K562 (cell line): ENCODE measurements around the gene ANXA2. TPM values are rescaled to one million over a fixed set of nuclear protein-coding genes. Genes with fewer than 3 reads are reported as not detected.

Source experiments
- CBFA2T2 ChIP-seq: fragments of 450-650 bp; conservative IDR thresholded peaks from 2 replicates; pipeline ENCODE4 v1.6.1; 2017; ENCODE audit warnings: mild to moderate bottlenecking
- GATA2 ChIP-seq: sonication (generic); formaldehyde crosslinking; IDR thresholded peaks from 2 replicates; pipeline ENCODE4 v1.4.0; 2020; ENCODE audit warnings: mild to moderate bottlenecking, missing genetic modification reagents
- HBP1 ChIP-seq: fragments of 450-650 bp; formaldehyde crosslinking; IDR thresholded peaks from 2 replicates; pipeline ENCODE4 v1.4.0; 2022; ENCODE audit warnings: missing genetic modification characterization
- HOXB6 ChIP-seq: fragments of 250-450 bp; sonication (Bioruptor Pico); IDR thresholded peaks from 2 replicates; pipeline ENCODE4 v1.5.1; 2022; ENCODE audit warnings: mild to moderate bottlenecking, borderline replicate concordance
- KAT2B ChIP-seq: IDR thresholded peaks from one replicate; pipeline ENCODE4 v1.6.1; 2012; ENCODE audit warnings: low read depth, mild to moderate bottlenecking, control low read depth, inconsistent platforms, low read length, moderate library complexity
- MCM5 ChIP-seq: fragments of 450-650 bp; IDR thresholded peaks from 2 replicates; pipeline ENCODE4 v1.6.1; 2016; ENCODE audit warnings: low read depth
- MYC ChIP-seq, 2 experiments: fragments of 250-450 bp in 1 of 2; sonication (Bioruptor Pico) in 1 of 2; IDR thresholded peaks; 2 replicates each; pipeline versions ENCODE4 v1.5.1 to v1.6.1; 2012 to 2021; ENCODE audit warnings: low read depth in 2 of 2, borderline replicate concordance in 1 of 2, improper control_type of control experiment in 1 of 2, low read length in 1 of 2, mild to moderate bottlenecking in 1 of 2, moderate library complexity in 1 of 2
- NKRF ChIP-seq: fragments of 450-650 bp; IDR thresholded peaks from 2 replicates; pipeline ENCODE4 v1.6.1; 2016; ENCODE audit warnings: borderline replicate concordance
- NONO ChIP-seq, 2 experiments: fragments of 200-400 bp in 1 of 2; fragments of 450-650 bp in 1 of 2; formaldehyde crosslinking in 1 of 2; IDR thresholded peaks; 2 replicates each; pipeline ENCODE4 v1.6.1; 2017; ENCODE audit warnings: low read depth in 2 of 2, mild to moderate bottlenecking in 2 of 2, moderate library complexity in 2 of 2, low read length in 1 of 2
- PCBP1 ChIP-seq: fragments of 200-400 bp; formaldehyde crosslinking; IDR thresholded peaks from 2 replicates; pipeline ENCODE4 v1.6.1; 2018; ENCODE audit warnings: mild to moderate bottlenecking, low read depth, low read length; ENCODE audit not compliant: poor library complexity, severe bottlenecking
- POLR2H ChIP-seq: IDR thresholded peaks from 2 replicates; pipeline ENCODE4 v1.6.1; 2016; ENCODE audit warnings: missing genetic modification characterization, low read depth, mild to moderate bottlenecking, control low read depth, missing compliant biosample characterization, moderate library complexity
- RBM17 ChIP-seq: fragments of 200-400 bp; formaldehyde crosslinking; IDR thresholded peaks from 2 replicates; pipeline ENCODE4 v1.6.1; 2017; ENCODE audit warnings: low read depth, mild to moderate bottlenecking, low read length, borderline replicate concordance
- RUNX1 ChIP-seq: sonication (generic); IDR thresholded peaks from 2 replicates; pipeline ENCODE4 v1.6.1; 2016; ENCODE audit warnings: antibody characterized with exemption, low read depth
- STAT5B ChIP-seq: fragments of 250-450 bp; sonication (Bioruptor Pico); IDR thresholded peaks from 2 replicates; pipeline ENCODE4 v1.8.0; 2021; ENCODE audit warnings: mild to moderate bottlenecking, inconsistent platforms
- TBP ChIP-seq: optimal IDR thresholded peaks from 2 replicates; pipeline ENCODE3; 2011; ENCODE audit warnings: low read depth, low read length, improper control_type of control experiment
- TCF7 ChIP-seq: sonication (generic); IDR thresholded peaks from 2 replicates; pipeline ENCODE4 v1.6.1; 2016; ENCODE audit warnings: antibody characterized with exemption, borderline replicate concordance
- THRB ChIP-seq: fragments of 450-650 bp; formaldehyde crosslinking; conservative IDR thresholded peaks from 2 replicates; pipeline ENCODE4 v1.4.0; 2022; ENCODE audit warnings: mild to moderate bottlenecking, missing genetic modification characterization
- TRIM28 ChIP-seq: fragments of 450-650 bp; IDR thresholded peaks from 2 replicates; pipeline ENCODE4 v1.6.1; 2017
- ZBED1 ChIP-seq: IDR thresholded peaks from 2 replicates; pipeline ENCODE4 v1.6.1; 2014
- ZBTB8A ChIP-seq: fragments of 450-650 bp; IDR thresholded peaks from 2 replicates; pipeline ENCODE4 v1.6.1; 2018; ENCODE audit warnings: mild to moderate bottlenecking, moderate library complexity; ENCODE audit not compliant: partially characterized antibody
- ZC3H8 ChIP-seq: fragments of 450-650 bp; IDR thresholded peaks from 2 replicates; pipeline ENCODE4 v1.6.1; 2017
- ZFP30 ChIP-seq: fragments of 250-450 bp; sonication (Bioruptor Pico); IDR thresholded peaks from 2 replicates; pipeline ENCODE4 v1.8.0; 2022; ENCODE audit warnings: moderate library complexity, mild to moderate bottlenecking, inconsistent platforms, borderline replicate concordance
- ZNF143 ChIP-seq: sonication (generic); formaldehyde crosslinking; IDR thresholded peaks from 2 replicates; pipeline ENCODE4 v1.9.0; 2022; ENCODE audit warnings: mild to moderate bottlenecking, missing genetic modification reagents
- ZNF395 ChIP-seq: fragments of 200-800 bp; sonication (Bioruptor generic); IDR thresholded peaks from 2 replicates; pipeline ENCODE4 v1.6.1; 2017; ENCODE audit warnings: missing genetic modification characterization, missing compliant biosample characterization
- ZNF766 ChIP-seq: fragments of 200-800 bp; sonication (Bioruptor generic); conservative IDR thresholded peaks from 2 replicates; pipeline ENCODE4 v1.6.1; 2016; ENCODE audit warnings: missing genetic modification characterization, missing compliant biosample characterization
- polyA plus RNA-seq, 8 experiments: library from polyadenylated mRNA; depleted of rRNA in 4 of 8; stranded (reverse) in 5 of 8; unstranded in 3 of 8; fragments of >200 nt; fragmentation: Nextera tagmentation in 2 of 8; fragmentation: Illumina TruSeq in 1 of 8; extraction: Ambion mirVana in 2 of 8; extraction: Trizol in 1 of 8; gene quantifications; 2 replicates each; pipeline versions ENCODE4 v1.2.1 to v1.2.3, GENCODE V29; 2011 to 2014; ENCODE audit warnings: inconsistent platforms in 1 of 8, missing spikeins in 1 of 8
- total RNA-seq, 7 experiments: library from RNA; depleted of rRNA in 6 of 7; stranded (reverse); fragments of >200 nt in 6 of 7; fragmentation: Illumina TruSeq in 2 of 7; extraction: Trizol in 2 of 7; gene quantifications; 2 replicates each; pipeline versions ENCODE4 v1.2.1 to v1.2.3, GENCODE V29; 2011 to 2021; ENCODE audit warnings: low replicate concordance in 1 of 7

Gene ANXA2
- total and polyA plus RNA-seq, 9 of the 15 experiments (the other 6 are each of a cell fraction or from before 2014, with no cell fraction given) = 301 to 1,102 (median 452) TPM

GRCh38 chr15:60417112-60417511, 19.3 kb upstream of the ANXA2 start (continued):
- TF ChIP-seq NONO (IDR thresholded peaks at IDR 0.05; ENCODE audit: low read depth in 2 of 2, low read length in 1 of 2) (no peak), ZNF766 (no peak), RBM17 (no peak), ZBTB8A (no peak), STAT5B (CRISPR knock-in tag) (no peak), MCM5 (no peak), RUNX1 (no peak), THRB (CRISPR knock-in tag) (no peak), CBFA2T2 (peak; percentile 77), HOXB6 (no peak), HBP1 (no peak), TRIM28 (no peak), POLR2H (0 out of 2 replicates have a peak, but pooled peaks have one; percentile 40), NKRF (no peak), TBP (peak; percentile 57), TCF7 (no peak), PCBP1 (no peak), ZNF143 (no peak), ZC3H8 (no peak), KAT2B (no peak), MYC (IDR thresholded peaks at IDR 0.05; ENCODE audit: low read depth, low read length) (no peak), MYC (CRISPR knock-in tag; IDR thresholded peaks at IDR 0.05; ENCODE audit: borderline replicate concordance, low read depth) (no peak), ZNF395 (CRISPR knock-in tag) (no peak), ZFP30 (no peak), GATA2 (CRISPR knock-in tag) (peak; percentile 49; the same call in 1 of the 2 replicates), ZBED1 (no peak)
